ENCODE measurements around the gene PRPH.
"Not testable (repeated sequence)": the region's sequence is repeated elsewhere in the genome, so short reads cannot be mapped to it uniquely, and the experiment has no call there.

Gene PRPH

DNA sequence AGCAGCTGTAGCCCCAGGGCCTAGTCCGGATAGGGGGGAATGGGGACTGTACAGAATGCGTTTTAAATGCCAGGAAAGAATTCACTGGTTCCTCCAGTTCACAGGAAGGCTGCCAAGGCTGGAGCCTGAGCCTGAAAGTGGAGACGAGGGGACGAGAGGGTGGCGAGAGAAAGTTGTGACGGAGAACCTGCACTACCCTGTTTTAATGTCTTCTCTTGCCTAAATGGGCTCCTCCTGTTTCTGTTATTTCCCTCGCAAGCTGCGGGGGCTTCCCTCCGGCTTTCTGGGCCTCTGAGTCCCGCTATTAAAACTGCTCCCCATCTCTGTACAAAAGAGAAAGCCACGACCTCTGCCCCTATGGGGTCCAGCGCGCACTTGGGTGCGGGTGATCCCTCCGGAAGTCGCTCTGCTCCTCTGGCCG is 37.5 kb downstream of the PRPH start:
- peaks cover 58% of the 10 kb centered on the region for H3K27me3 ChIP-seq (ENCODE audit: control insufficient read depth, insufficient read depth, low read length)

DNA sequence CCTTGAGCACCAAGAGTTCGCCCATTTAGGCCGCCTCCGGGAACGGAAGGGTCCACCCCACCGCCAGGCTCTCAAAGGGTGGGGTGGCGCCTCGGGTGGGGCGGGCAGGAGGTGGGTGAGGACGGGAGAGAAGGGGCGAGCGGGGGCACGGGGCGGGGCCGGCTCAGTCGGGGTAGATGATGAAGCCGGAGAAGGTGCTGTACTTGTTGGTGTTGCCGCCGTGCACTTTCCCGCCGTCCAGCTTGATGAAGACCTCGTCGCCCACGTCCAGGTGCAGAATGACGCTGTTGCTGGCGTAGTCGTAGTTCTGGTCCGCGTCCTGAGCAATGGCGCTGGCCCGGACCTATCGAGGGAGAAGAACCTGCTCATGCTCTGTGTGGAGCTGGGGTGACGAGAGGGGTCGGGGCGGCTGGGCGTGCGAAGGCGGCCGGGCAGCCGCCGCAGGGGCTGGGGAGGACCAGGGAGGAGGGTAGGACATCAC is 38.0 kb downstream of the PRPH start:
- Histone ChIP-seq H3K36me3 (ENCODE audit: control insufficient read depth, insufficient read depth, low read length) (no peaks in the 10 kb centered on the region), H3K27me3 (ENCODE audit: control insufficient read depth, insufficient read depth, low read length) (peaks cover 63% of the 10 kb centered on the region), H3K4me1 (ENCODE audit: control insufficient read depth, insufficient read depth, low read length) (peaks cover 20% of the 10 kb centered on the region), H3K9me3 (ENCODE audit: control insufficient read depth, low read length) (no peaks in the 10 kb centered on the region), H3K4me3 (ENCODE audit: low read length) (no peak overlapping the region), H3K9ac (ENCODE audit: low read length) (no peak overlapping the region)

More for the DNA sequence above, 37.5 kb downstream of the PRPH start:
- Histone ChIP-seq H3K4me3 (ENCODE audit: low read length) (no peak overlapping the region), H3K36me3 (ENCODE audit: control insufficient read depth, insufficient read depth, low read length) (no peaks in the 10 kb centered on the region), H3K9me3 (ENCODE audit: control insufficient read depth, low read length) (no peaks in the 10 kb centered on the region), H3K9ac (ENCODE audit: low read length) (no peak overlapping the region), H3K4me1 (ENCODE audit: control insufficient read depth, insufficient read depth, low read length) (peaks cover 19% of the 10 kb centered on the region)

DNA sequence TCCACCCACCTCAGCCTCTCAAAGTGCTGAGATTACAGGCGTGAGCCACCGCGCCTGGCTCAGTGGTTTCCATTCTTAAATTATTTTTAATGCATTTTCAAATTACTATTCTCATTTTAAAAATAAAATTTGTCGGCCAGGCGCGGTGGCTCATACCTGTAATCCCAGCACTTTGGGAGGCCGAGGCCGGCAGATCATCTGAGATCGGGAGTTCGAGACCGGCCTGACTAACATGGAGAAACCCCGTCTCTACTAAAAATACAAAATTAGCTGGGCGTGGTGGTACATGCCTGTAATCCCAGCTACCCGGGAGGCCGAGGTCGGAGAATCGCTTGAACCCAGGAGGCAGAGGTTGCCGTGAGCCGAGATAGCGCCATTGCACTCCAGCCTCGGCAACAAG is 38.8 kb downstream of the PRPH start:
- H3K9ac ChIP-seq (ENCODE audit: low read length); H3K36me3 ChIP-seq (ENCODE audit: control insufficient read depth, insufficient read depth, low read length); H3K9me3 ChIP-seq (ENCODE audit: control insufficient read depth, low read length); H3K4me3 ChIP-seq (ENCODE audit: low read length): not testable (repeated sequence)
- H3K27me3 ChIP-seq (ENCODE audit: control insufficient read depth, insufficient read depth, low read length): peaks cover 71% of the 10 kb centered on the region
- peaks cover 20% of the 10 kb centered on the region for H3K4me1 ChIP-seq (ENCODE audit: control insufficient read depth, insufficient read depth, low read length)

DNA sequence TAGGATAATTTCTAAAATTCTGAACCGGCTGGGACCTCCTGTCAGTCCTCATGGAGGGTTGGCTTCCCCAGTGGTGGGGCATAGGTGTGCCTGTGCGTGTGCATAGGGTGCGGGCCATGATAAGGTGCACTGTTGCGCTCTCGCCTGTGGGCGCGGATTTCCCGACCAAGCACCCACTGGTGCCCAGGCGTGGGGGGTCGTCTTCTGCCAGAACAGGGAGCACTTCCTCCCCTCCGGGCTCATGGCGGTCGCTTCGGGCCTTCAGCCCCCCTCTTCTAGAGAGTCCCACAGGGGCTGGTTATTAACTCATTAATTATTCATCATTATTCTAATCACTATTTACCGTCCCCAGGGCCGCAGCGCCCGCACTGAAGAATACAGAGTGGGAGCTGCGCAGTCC is 39.3 kb downstream of the PRPH start:
- Histone ChIP-seq H3K9me3 (ENCODE audit: control insufficient read depth, low read length) (no peaks in the 10 kb centered on the region), H3K36me3 (ENCODE audit: control insufficient read depth, insufficient read depth, low read length) (no peaks in the 10 kb centered on the region), H3K9ac (ENCODE audit: low read length) (no peak overlapping the region), H3K27me3 (ENCODE audit: control insufficient read depth, insufficient read depth, low read length) (peaks cover 72% of the 10 kb centered on the region), H3K4me1 (ENCODE audit: control insufficient read depth, insufficient read depth, low read length) (peaks cover 21% of the 10 kb centered on the region), H3K4me3 (ENCODE audit: low read length) (no peak overlapping the region)

DNA sequence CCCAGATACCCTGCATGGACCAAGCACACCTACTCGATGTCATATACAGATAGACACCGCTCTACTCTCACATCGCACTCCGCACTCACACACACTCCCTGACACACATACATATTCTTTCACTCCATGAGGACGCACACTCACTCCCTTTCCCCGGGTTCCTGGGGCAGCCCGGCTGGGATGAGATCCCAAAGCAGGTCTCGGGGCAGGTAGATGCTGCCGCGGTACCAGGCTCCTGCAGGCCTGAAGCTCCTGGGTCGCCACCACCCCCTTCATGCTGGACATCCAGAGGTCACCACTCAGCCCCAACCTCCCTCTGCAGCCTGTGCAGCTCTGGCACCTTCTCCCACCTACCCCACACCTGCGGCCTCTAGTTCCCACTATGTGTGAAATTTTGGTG is 39.7 kb downstream of the PRPH start:
- Histone ChIP-seq H3K9me3 (ENCODE audit: control insufficient read depth, low read length) (no peaks in the 10 kb centered on the region), H3K9ac (ENCODE audit: low read length) (no peak overlapping the region), H3K27me3 (ENCODE audit: control insufficient read depth, insufficient read depth, low read length) (peaks cover 72% of the 10 kb centered on the region), H3K4me3 (ENCODE audit: low read length) (no peak overlapping the region), H3K36me3 (ENCODE audit: control insufficient read depth, insufficient read depth, low read length) (no peaks in the 10 kb centered on the region), H3K4me1 (ENCODE audit: control insufficient read depth, insufficient read depth, low read length) (peaks cover 25% of the 10 kb centered on the region)

DNA sequence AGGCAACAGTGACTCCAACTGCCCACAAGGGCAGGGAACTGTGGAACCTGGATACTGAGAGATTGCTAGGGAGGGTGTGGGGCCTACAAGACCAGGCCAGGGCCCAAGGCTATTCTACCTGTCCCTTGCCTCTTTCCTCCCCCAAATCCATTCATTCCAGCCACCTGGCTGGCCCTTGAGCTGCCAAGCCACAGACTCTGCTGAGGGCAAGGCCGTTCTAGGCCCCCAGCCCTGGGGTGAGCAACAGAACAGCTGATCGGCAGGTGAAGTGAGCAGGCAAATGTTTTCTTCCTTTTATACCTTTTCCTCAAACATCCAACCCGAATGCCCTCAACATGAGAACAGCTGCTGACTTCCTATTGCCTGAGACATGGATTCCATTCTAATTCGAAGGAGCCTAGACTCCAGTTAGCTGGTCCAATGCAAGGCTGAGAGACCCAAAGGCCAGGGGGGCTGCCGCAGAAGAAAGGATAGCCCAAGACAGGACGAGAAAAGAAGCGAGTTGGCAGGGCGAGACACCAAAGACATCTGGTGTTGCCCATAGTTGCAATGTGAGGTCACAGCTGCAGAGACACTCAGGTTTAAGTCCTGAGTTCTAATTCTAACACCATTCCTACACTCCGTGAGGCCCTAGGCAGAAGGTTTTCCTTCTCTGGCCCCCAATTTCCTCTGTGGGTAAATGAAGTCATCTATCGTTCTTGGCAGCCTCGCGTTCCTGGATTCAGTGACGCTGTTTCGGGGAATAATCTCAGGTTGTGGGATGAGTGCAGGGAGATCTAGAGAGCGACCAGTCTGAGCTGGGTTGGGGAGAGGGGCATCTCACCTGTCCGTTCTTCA is 40.4 kb downstream of the PRPH start:
- no peak overlapping the region for H3K9ac ChIP-seq (ENCODE audit: low read length)
- H3K4me3 ChIP-seq (ENCODE audit: low read length): no peak overlapping the region
- peaks cover 72% of the 10 kb centered on the region for H3K27me3 ChIP-seq (ENCODE audit: control insufficient read depth, insufficient read depth, low read length)
- H3K36me3 ChIP-seq (ENCODE audit: control insufficient read depth, insufficient read depth, low read length): no peaks in the 10 kb centered on the region
- H3K4me1 ChIP-seq (ENCODE audit: control insufficient read depth, insufficient read depth, low read length): peaks cover 26% of the 10 kb centered on the region
- H3K9me3 ChIP-seq (ENCODE audit: control insufficient read depth, low read length): no peaks in the 10 kb centered on the region

DNA sequence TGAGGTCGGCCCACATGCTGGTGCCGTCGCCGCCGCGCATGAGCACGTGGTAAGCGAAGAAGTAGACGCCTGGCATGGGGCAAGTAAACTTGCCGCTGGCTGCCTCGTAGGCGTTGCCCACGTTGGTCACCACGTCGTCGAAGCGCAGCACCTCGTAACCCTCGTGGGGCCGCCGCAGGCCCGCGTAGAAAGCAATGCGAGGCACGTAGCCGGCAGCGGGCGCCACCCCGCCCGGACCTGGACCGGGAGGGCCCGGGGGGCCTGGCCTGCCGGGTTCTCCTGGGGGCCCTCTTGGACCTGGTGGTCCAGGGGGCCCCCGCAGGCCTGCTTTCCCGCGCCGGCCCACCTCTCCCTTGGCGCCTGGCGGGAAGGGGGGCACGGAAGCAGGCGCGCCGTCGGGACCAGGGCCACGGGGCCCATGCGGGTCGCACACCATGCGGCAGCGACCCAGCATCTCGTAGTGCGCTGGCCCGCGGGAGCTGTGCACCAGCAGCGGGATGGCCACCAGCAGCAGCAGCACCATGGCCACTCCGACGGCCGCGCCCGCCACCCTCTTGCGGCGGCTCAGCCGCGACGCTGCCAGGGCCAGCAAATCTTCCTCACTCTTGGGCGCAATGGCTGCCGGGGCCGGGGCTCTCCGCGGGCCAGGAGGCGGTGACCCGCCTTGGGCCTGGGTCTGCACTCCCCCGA is 41.2 kb downstream of the PRPH start:
- Histone ChIP-seq H3K4me1 (ENCODE audit: control insufficient read depth, insufficient read depth, low read length) (peaks cover 26% of the 10 kb centered on the region), H3K9me3 (ENCODE audit: control insufficient read depth, low read length) (no peaks in the 10 kb centered on the region), H3K9ac (ENCODE audit: low read length) (no peak overlapping the region), H3K27me3 (ENCODE audit: control insufficient read depth, insufficient read depth, low read length) (peaks cover 75% of the 10 kb centered on the region), H3K4me3 (ENCODE audit: low read length) (no peak overlapping the region), H3K36me3 (ENCODE audit: control insufficient read depth, insufficient read depth, low read length) (no peaks in the 10 kb centered on the region)

DNA sequence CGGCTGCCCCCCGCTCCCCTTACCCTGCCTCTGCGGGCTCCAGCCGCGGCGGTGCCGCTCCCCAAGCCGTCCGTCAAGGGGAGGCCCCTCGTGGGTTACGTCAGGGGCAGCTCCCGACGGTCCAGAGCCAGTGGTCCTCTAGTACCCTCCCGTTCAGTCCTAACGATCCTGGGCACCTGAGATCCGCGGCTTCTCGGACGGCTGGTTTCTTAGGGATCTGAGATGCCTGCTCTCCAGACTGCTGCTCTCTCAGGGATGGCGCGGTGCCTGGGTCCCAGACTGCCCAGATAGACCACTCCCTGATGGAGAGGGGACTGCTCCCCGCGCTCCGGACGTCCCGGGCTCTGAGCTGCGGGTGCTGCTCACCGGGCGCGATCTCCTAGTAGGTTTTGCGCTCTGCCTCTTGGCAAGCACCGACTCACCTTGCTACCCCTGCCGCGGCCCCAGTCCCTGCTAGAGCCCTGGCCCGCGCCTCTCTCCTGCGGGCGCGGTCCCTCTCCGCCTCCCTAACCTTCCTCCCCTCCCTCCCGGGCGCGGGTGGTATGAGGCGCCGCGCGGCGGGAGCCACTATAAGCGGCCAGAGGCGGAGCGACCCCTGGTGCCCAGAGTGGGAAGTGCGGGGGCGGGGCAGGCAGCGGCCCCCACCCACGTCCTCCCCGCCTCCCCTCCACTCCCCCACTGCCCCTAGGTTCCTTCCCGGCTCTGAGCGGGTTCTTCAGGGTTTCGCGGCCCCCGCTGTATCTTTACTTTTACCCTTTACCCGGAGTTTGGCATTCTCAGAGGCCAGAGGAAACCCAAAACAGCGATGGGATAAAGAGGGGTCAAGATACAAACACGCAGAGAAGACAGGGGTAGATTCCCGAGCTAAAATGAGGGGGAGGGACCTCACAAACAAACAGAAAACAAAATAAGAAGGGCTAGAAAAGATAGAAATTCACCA is 42.0 kb downstream of the PRPH start, which contains the start of gene C1QL4:
Gene C1QL4 (minus strand): TSS at position 544 of the 940 bp plus-strand sequence. CDS start 711 bp downstream, outside the sequence.
- Histone ChIP-seq H3K4me1 (ENCODE audit: control insufficient read depth, insufficient read depth, low read length) (peaks cover 20% of the 10 kb centered on the region), H3K36me3 (ENCODE audit: control insufficient read depth, insufficient read depth, low read length) (no peaks in the 10 kb centered on the region), H3K4me3 (ENCODE audit: low read length) (no peak within 1 kb of the TSS), H3K9me3 (ENCODE audit: control insufficient read depth, low read length) (no peaks in the 10 kb centered on the region), H3K9ac (ENCODE audit: low read length) (peak within 1 kb of the TSS; percentile 15), H3K27me3 (ENCODE audit: control insufficient read depth, insufficient read depth, low read length) (peaks cover 79% of the 10 kb centered on the region)

DNA sequence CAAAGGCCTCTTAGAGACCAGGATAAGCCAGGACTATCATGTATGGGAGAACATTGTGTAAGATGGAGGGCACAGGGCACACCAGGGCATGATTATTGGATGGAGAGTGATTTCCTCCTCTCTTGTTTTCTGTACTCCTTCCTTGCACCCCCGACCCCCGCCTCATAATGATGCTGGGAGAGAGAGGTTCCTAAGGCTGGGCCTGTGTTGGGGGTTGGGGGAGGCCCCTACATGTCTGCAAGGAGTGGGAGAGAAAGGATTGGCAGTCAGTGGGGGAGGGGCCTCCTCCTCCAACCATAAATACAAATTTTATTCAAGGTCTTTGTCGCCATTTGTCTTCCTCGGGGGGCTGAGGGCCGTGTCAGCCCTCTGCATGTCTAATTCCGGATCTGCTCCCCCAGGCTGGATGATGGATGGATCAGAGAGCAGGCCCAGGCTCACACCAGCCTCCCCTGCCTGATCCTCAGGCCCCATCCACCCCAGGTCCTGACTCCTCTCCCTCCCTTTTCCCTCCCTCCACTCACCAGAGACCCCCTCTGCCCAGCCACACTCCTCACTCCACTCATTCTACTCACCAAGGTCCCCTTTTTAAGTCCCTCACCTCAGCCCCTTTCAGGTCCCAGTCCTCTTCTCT is 44.0 kb downstream of the PRPH start:
- Histone ChIP-seq H3K4me1 (ENCODE audit: control insufficient read depth, insufficient read depth, low read length) (peaks cover 39% of the 10 kb centered on the region), H3K9ac (ENCODE audit: low read length) (no peak overlapping the region), H3K27me3 (ENCODE audit: control insufficient read depth, insufficient read depth, low read length) (peaks cover 81% of the 10 kb centered on the region)

DNA sequence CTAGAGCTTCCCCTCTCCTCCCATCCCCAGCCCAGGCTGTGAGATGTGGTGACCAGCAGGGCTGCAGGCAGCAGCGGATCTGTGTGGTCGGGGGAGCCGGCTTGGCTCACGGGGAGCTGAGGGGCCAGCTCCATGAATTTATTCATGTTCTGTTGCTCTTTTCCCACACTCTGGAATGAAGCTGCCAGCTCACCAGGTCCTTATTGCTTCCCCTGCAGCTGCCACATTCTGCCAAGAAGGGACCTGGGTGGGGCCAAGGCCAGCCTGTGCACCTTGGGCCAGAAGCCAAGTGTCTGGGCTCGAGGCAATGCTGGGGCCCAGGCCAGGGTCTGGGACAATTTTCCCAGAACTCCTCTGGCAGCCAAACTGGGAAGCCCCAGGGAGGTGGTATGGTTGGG is 44.5 kb downstream of the PRPH start:
- peaks cover 81% of the 10 kb centered on the region for H3K27me3 ChIP-seq (ENCODE audit: control insufficient read depth, insufficient read depth, low read length)
- no peak overlapping the region for H3K4me3 ChIP-seq (ENCODE audit: low read length)
- no peak overlapping the region for H3K9ac ChIP-seq (ENCODE audit: low read length)
- no peaks in the 10 kb centered on the region for H3K36me3 ChIP-seq (ENCODE audit: control insufficient read depth, insufficient read depth, low read length)
- H3K4me1 ChIP-seq (ENCODE audit: control insufficient read depth, insufficient read depth, low read length): peaks cover 41% of the 10 kb centered on the region
- H3K9me3 ChIP-seq (ENCODE audit: control insufficient read depth, low read length): no peaks in the 10 kb centered on the region

More for the DNA sequence above, 44.0 kb downstream of the PRPH start:
- H3K36me3 ChIP-seq (ENCODE audit: control insufficient read depth, insufficient read depth, low read length): no peaks in the 10 kb centered on the region
- H3K9me3 ChIP-seq (ENCODE audit: control insufficient read depth, low read length): no peaks in the 10 kb centered on the region
- H3K4me3 ChIP-seq (ENCODE audit: low read length): no peak overlapping the region

DNA sequence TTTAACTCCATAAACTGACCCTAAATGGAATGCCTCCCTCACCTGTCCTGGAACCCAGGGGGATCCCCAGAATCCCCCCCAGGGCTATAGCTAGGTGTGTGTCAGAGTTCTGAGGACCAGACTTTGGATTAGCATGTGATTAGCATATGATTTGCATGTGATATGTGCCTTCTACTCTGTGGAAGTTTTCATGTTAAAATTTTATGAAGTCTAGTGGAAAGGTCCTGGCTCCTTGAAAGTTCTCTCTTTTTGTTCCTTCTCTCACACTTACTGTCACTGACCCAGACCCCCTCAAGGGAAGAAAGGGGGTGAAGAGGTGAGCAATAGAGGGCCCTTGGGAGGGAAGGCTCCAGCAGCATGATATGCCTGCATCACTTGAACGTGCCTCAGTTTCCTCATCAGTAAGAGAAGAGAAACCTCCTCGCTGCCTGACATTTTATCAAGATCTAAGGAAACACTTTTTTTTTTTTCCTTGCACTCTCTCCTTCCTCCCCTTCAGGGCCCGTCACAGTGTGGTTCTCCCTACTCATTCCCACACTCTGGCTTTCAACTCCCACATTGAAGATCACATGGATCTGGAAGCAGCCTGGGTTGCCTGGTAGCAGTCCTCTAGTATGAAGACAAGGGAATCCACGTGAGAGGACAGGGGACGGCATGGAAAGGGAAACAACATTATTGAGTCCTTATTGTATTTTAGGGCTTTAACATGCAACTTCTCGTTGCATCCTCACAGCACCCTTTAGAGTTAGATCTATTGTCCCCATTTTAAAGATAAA is 45.3 kb downstream of the PRPH start:
- peaks cover 41% of the 10 kb centered on the region for H3K4me1 ChIP-seq (ENCODE audit: control insufficient read depth, insufficient read depth, low read length)
- no peaks in the 10 kb centered on the region for H3K9me3 ChIP-seq (ENCODE audit: control insufficient read depth, low read length)
- H3K36me3 ChIP-seq (ENCODE audit: control insufficient read depth, insufficient read depth, low read length): no peaks in the 10 kb centered on the region
- H3K9ac ChIP-seq (ENCODE audit: low read length): no peak overlapping the region
- peaks cover 80% of the 10 kb centered on the region for H3K27me3 ChIP-seq (ENCODE audit: control insufficient read depth, insufficient read depth, low read length)
- no peak overlapping the region for H3K4me3 ChIP-seq (ENCODE audit: low read length)
